ENCODE measurements around the gene DHRS4.
A peak's percentile ranks its signal among the peaks of the same experiment; 100 is the strongest.

Gene DHRS4

DNA sequence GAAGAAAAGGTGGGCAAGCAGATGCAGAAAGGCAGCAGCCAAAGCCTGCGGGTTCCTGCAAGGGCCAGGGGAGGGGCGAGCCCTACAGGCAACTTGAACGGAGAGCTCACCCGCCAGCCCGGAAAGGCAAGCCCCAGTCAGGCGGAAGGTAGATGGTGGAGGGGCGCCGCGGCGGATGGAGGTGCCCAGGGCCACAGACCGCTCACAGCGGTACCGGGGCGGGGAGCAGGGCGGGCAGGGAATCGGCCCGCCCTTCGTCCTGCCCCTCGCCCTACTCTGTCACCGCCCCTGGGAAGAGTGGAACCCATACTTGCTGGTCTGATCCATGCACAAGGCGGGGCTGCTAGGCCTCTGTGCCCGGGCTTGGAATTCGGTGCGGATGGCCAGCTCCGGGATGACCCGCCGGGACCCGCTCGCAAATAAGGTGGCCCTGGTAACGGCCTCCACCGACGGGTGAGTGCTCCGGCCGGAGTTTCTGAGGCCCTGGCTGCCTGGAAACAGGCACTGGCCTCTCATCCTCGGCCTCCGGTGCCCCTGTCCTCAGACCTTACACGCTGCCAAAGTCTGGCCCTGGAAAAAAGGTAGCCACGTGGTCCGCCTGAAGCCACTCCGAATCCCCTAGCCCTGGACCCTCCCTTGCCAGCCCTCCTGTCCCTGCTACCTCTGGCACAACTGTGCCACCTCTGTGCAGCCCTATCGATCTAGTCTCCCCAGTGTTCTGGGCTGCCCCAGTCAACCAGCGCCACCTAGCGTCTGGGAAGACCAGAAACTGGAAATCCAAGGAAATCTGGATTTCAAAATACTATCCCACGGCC, at the start of gene DHRS4:
TSS of gene DHRS4 (plus strand) at position 307 of the 815 bp plus-strand sequence. CDS start at position 326, 19 bp downstream.
- DNase-seq = peak; percentile 86

DNA sequence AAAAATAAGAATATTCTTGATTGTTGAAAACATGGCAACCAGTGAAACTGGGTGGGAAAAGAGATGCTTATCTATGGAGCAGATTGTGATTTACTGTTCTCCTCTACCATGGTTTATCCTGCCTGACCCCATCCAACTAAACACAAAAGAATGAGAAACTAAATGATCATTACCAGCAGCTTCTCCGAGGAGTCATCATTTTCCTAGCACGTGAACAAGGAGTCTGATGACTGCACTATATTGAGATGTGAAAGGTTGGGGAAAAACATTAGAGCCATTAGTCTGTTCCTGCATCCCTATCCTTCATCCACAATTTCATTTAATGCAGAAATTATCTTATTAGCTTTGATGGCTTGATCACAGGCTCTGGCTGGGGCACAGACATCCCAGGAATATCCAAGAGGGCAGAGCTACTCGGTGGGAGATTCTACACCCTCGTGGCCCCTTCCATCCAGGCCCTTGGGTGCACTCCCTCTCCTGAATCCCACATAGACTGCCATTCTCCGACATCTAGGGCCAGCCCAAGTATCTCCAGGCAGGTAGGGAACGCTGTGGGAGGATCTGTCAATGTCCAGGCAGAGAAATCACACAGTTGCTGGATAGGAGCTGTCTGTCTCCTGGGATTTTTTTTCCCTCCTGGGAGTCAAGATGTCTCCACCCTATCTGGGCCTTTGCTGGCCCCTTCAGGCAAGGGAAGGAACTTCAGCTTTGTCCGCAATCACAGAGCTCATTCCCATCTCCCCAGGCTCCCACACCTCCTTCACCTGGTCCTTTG, 43.3 kb upstream of the DHRS4 start:
- DNase-seq = peak; percentile 83

DNA sequence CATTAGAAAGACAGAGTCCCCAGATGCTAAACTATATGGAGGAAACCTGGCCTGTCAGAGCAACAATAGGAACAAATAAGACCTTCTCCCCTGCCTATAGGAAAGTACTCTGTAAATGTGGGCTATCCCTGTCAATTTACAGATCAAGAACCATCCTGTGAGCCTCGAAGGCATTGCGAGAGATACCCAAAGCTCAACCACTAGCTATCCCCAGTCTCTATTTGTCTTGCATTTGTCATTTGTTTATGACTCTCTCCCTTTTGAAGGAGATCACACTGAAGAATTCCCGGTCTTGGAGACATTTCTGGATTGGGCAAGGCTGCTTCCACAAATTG, 42.7 kb upstream of the DHRS4 start:
- DNase-seq = no peak

DNA sequence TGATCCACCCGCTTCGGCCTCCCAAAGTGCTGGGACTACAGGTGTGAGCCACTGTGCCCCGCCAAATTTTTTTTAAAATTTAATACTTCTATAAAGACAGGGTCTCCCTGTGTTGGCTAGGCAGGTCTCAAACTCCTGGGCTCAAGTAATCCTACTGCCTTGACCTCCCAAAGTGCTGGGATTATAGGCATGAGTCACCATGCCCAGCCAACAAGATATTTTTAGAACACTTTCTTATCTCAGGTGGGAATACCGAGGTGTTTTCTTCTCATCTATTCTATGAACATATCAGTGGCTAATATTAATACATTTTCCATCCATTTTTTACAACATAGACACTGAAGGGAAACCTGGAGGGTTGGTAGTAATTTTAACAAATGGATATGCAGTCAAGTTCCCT, 38.0 kb upstream of the DHRS4 start:
- DNase-seq = no peak

DNA sequence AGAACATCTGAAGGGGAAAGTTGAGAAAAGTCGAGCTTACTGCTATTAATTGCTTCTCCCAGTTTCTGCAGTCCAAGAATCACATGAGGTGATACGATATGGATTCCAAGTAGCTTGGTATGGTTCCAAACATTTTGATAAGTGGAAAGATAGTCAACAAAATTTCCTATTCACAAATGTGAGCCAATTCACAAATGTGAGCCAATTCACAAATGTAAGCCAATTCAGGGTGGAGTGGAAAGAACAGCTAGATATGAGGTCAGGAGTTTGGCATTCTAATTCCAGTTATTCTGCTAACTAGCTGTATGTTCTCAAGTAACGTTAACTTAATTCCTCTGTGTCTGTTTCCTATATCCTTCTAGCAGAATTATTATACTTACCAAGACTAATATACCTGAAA, 37.6 kb upstream of the DHRS4 start:
- DNase-seq = no peak

DNA sequence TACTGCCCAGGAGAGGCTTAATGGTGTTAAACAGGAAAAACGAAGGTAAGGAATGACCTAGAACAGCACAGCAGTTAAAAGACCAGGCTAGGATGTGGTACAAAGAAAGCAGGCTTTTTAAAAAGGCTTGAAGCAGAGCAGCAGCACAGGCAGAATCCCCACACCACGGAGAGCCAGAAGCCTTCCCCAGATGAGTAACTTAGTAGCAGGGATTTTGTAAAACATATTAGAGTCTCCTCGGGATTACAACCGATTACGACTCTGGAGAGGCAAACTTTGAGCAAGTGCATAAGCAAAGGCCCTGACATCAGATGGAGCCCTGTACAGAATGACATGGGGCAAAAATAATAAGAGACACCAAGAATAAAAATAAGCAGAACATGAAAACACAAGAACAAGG, 37.1 kb upstream of the DHRS4 start:
- DNase-seq = no peak

DNA sequence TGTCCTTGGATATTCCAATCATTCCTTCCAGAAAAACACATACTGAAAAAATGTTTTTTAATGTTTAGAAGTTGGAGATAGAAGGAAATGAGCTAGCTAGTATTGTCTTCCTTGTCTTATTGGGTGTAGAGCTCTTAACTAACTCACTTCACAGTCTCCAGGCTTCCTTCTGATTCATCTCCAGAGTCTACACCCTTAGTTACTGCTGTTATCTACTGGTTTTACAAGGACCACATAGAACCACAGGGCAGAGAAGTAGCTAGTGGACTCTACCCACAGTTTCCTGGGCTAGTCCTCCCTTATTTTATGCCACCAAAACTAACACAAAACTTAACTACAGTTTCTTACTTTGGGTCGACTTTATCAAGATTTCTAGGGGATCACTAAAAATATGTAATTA, 31.0 kb upstream of the DHRS4 start:
- DNase-seq = no peak

DNA sequence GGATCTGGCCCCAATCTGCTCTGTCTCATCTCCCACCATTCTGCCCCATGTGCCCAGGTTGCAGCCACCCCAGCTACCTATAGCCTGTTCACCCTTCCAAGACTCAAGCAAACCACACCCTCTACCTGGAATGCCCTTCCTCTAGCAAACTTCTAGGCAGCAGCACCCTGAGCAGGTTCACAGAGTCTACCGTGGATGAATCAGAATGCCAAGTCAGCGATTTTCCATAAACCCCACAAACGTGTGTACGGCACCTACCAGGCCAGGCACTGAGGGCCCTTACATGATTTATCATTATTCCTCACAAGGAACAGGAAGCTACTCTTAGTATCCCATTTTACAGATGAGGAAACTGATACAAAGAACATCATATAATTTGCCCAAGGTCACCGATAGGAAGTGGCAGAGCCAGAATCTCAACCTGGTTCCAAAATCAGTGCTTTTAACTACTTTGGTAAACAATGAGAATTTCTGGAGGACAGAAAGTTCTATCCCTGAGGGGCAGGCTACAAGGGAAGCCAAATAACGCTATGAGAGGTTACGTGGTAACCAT, 28.0 kb upstream of the DHRS4 start:
- no peak for DNase-seq

DNA sequence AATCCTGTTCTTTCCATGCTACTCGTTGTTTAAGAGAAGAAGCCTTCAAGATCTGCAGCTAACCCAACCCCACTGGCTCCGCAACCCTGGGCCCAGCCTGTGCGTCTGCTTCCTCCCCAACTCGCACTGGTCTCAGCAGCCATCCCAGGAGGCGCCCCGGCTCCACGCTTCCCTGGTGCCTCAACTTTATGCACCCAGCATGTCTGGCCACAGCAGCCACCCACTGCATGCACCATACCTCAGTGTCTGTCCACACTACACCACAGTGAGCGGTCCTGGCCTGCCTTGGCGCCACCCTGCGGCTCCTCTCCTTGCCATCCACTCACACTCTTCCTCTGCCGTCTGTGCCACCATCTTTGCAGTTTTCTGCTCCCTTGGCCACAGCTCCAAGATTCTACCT, 27.0 kb upstream of the DHRS4 start:
- DNase-seq = no peak

DNA sequence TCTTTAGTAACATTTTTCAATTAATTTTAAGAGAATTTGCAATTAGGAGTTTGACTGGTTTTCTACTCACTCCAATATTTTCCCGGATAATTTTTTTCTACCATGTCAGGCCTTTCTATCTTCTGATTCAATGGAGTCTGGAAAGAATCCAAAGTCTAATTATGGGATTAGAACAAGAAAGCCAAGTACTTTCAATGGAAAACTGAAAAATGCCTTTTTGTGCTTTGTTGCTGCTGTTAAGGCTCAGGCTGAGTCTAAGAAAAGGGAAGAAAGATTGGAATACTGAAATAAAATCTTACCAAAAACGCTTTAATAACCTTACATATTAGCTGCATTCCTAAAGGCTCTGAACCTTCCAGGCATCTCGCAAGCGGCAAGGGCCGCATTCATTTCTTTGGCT, 24.4 kb upstream of the DHRS4 start:
- DNase-seq = no peak

DNA sequence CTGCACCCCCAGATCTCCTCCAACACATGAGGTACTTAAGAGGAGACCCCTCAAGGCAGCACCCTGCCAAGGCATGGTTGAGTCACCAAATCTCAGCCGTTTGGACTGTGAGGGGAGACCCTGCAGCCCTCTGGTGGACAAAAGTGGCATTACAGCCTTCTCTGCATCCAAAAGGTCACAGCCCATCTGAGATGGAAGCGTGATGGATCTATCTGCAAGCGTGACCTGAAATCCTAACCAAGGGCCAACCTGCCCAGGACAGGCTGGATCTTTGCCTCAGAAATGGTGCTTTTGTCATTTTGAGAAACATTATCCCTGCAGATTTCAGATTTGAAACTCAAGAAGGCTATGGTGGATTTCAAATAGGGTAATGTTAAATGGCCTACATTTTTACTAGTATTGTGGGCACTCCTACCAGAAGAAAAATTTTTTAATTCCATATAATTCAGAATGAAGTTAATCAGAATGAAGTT, 23.7 kb upstream of the DHRS4 start:
- DNase-seq = peak; percentile 85

DNA sequence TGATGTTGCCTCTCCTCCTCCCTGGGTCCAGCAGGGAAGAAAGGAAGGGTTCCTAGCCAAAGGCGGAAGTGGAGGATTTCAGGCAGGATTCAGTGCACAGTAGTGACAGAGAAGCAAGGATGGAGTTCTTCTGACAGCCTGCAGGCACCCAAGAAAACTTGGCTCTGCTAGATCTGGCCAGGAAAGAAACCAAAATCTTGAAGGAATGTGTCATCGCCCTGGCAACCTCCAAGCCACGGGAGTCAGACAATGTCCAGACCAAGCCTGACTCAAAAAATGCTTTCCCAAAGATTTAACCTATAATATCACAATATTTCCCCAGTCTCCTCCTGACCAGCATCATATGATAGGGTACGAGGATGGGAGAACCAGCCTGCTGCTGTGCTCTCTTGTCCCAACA, 22.8 kb upstream of the DHRS4 start:
- DNase-seq = no peak

DNA sequence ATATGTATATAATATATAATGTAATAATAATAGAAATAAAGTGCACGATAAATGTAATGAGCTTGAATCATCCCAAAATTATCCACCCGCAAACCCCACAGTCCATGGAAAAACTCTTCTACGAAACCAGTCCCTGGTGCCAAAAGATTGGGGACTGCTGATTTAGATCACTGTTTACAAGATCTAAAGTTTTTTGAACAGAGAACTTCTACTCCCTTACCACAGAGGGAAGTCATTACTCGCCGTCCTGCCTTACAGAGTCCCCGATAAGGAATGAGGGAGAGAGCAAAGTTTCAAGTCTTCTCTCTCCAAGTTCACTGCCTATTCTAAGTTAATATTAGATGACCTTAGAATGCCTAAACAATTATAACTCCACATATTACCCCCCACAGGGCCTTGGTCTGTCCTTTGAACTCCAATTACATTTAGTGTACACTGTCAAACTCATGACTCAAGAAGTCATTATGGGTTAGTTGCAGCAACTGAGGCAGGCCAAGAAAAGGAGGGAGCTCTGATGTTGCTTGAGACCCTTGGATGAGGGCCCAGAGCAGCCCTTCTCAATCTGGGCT, 21.8 kb upstream of the DHRS4 start:
- no peak for DNase-seq

DNA sequence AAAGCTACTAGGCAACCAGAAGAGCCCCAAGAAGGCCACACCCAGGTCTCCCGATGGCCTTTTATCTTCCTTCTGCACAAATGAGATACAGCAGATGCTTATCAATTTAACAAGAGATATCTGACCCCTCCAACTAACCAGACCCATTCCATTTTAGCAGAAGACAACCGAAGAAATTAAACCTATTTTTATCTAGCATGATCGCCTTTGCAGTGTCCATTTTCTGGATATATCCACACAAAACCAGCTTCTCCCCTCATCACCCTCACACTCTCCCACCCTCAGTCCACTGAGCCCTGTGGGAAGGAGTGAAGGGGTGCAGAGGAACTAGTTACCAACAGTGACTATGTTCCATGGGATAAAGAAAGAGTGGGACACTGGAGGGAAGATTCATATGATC, 20.9 kb upstream of the DHRS4 start:
- DNase-seq = no peak

DNA sequence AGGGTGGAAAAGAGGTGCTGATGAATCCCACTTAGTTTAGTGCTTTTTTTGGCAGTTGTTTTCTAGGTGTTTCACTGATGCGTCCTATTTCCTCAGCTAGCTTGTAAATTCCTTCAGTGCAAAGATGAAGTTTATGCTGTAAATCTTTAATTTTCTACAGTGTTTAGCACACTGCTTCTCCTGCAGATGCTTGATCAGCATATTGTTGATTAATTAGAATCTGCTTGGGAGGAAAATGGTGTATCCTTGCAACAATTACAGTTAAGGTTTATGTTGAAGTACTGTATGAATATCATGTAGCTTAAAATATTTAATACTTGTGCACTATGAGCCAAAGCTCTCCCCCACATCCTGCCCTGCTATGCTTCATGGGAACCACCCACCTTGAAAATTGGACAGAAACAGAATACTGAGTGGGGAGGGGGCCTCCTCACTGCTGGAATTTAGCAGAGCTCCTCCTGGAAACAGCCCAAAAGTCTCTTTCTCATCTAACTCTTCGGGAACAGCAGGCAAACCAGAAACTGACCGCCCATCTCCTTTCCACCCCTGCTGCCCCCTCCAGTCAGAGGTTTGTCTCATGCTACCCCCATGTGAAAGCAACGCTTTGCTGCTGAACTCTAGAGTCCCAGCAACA, 20.3 kb upstream of the DHRS4 start:
- DNase-seq = no peak

DNA sequence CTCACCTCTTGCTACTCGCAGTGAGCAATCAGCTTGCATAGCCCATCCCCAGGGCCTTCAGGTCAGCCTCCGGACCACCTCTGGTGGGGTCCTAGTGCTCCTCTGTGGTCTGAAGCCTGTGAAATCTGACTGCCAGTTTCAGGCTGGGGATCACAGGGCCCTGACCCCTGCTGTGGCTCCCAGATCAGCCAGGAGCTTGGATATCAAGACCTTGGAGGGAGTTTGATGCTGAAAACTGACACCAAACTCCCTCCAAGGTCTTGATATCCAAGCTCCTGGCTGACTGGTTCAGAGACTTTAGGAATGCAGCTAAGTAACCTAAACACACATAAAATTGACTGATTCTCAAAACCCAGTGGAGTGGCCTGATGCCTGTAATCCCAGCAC, 19.8 kb upstream of the DHRS4 start:
- no peak for DNase-seq

DNA sequence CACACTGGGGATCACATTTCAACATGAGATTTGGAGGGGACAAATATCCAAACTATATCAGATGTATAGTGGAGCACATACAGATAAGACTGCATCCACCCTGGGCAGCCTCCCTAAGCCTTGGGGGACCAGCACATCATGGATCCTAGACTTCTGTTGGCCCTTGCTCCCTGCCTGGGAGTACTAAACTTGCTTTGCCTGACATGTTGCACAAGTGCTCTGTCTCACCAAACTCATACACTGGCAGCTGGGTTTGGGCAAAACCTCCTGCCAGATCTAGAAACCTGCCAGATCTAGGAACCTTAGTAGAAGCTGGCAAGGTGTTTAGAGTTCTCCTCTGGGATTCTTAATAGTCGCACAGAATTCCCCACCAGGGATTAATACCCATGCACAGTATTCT, 18.4 kb upstream of the DHRS4 start:
- DNase-seq = no peak

DNA sequence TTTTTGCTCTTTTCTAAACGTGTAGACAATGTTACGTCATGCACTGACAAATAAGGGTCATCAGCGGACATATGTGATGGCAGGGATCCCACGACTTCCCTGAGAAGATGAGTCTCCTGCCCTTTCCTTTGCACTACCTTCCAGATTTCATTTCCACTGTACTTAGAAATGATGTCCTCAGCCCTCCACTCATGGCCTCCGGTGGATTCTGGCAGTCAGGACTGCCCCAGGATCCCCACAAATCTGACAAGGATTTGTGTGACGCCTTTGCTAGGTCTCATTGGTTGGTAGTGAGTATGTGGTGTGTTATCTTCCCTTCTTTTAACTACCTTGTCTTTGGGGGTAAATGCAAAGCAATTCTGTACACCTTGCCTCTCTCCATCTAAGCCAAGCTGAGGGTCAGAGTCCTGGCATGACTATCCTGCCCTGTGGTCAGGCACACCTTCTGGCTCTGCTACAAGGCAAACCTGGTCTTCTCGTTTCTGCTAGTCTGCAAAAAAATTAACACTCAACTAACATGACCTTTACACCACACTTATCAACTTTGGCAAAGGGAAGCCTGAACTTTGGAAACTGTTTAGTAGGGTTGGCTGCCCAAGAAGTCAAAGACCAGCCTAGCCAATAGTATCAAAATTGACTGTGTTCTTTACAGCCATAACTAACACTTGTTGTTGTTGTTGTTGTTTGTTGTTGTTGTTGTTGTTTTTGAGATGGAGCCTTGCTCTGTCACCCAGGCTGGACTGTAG, 17.3 kb upstream of the DHRS4 start:
- no peak for DNase-seq

DNA sequence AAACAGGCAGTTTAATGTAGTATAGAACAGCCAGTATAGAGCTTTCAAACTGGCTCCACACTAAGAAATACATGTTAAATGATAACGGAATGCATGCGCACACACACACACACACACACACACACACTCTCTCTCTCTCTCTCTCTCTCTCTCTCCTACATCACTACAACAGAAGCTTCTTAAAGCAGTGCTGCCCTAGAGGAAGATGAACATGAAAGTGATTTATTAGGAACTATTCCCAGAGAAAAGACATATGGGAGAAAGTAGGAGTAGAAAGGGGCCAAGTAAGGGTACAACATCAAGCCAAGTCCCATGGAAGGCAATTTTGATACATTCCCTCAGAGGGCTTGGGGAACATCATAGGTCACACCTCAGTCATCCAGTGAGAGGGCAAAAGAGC, 16.4 kb upstream of the DHRS4 start:
- DNase-seq = no peak

DNA sequence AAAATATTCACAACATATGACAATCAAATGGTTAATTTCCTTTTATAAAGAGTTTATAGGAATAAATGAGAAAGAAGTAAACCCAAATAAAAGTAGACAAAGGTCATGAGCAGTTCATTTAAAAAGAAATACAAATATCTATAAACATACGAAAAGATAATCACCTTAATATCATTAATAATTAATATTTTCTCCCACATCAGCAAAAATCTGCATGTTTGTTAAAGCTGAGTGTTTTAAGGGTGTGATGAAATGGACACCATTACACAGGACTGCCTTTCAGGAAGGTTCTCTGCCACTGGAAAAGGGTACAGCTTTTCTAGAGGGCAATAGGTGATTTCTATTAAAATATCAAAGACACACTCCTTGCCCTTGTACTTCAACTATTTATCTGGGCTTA, 14.7 kb upstream of the DHRS4 start:
- no peak for DNase-seq

DNA sequence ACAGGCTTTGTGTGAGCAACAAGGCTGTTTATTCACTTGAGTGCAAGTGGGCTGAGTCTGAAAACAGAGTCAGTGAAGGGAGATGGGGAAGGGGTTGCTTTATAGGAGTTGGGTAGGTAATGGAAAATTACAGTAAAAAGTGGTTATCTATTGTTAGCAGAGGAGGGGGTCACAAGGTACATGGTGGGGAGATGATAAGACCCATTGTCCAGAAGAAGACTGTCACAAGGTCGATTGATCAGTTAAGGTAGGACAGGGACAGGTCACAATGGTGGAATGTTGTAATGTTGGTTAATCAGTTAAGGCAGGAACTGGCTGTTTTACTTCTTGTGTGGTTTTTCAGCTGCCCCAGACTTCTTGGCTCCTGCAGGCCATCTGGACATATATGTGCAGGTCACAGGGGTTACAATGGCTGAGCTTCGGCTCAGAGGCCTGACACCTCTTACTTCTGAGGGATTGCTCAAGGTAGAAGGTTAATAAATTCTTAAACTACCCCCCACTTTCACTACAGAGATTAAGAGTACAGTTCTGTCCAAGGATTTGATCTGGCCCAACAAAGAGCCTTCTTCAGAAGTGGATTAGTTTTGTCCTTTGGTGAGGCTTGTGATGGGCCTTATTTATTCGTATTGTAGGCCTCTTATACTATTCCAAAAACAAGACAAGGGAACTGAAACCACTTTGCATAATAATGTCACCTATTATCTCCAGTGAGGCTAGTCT, 13.8 kb upstream of the DHRS4 start:
- DNase-seq = no peak

DNA sequence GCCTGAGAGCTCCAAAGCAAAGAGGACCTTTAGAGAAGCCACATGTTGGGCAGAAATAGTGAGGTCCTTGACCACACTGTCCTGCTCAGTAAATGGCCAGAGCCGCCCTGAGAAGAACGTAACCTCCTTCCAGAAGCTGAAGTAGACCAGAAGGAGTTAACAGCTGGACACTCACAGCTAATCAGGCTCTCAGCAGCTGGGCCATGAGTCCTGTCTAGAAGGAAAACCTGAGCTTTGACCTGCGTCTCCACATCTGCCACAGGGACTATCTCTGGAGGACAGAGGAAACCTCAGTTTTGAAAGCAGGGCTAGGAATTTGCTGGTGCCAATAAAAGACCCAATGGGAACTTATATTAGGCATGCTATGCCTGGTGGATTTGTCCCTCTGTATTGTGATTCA, 12.3 kb upstream of the DHRS4 start:
- no peak for DNase-seq
